Activated CD8-positive, alpha-beta memory T cell treated with anti-CD3 and anti-CD28 coated beads for 24 hours (primary cell): ENCODE measurements around the gene CLTCL1.

Experiments used
- DNase-seq: peaks from one replicate; pipeline ENCODE4 v3.0.0-alpha.2; 2020

Gene CLTCL1

GRCh38 chr22:19244600-19245352 lies 46.7 kb downstream of the CLTCL1 start:
- DNase-seq, result no peak

GRCh38 chr22:19242699-19243098 lies 48.8 kb downstream of the CLTCL1 start:
- no peak for DNase-seq

DNA sequence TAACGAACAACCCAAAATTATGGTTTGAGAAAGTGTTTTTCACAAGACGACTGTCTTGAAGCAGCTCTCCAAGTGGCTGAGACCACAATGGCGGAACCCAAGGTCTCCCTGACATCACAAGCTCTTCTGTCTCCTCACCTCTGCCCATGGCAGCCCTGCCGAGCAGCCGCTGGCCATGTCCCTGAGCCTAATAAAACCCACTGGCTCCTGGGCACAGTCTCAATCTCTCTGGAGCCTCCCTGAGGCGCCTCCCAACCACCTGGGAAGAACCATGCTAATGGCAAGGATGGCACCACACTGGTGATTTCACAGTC lies 50.0 kb downstream of the CLTCL1 start:
- no peak for DNase-seq

- DNase-seq, result no peak
These were observed 50.5 kb downstream of the CLTCL1 start for GRCh38 chr22:19240813-19241592.

DNA sequence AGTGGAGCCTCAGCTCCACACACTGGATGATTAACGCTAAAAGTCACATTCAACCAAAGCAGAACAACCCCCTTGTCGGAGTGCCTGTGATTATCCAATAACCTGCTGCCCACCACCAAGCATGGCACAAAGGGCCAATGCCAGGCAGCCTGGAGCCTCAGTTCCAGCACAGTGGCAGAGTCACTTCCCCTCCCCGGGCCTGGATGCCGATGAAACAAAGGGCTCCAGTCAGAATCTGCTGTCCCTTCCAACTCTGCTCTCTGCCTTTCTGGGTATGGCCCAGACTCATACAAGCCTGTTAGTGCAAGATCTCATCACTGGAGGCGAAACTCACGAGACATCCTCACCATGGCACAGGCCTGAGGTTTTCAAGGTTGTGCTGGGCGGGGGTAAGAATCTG lies 52.1 kb downstream of the CLTCL1 start:
- DNase-seq, result no peak

DNA sequence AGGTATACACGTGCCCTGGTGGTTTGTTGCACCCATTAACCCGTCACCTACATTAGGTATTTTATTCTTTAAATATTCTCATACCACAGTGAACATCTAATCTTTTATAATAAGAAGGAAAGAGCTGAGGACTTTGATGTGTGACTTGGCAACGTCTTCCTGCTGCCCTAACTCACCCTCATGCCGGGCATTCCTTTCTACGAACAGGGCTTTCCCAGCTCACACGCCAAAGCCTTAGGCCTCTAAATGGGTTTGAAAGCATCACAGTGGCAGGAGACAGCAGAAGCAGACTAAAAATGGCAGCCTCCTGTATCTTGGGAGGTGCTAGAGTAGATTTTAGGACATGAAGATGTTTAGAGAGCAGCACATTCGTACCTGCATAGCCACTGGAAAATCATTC lies 52.6 kb downstream of the CLTCL1 start:
- DNase-seq, result no peak

GRCh38 chr22:19235874-19236273 lies 55.6 kb downstream of the CLTCL1 start:
- DNase-seq, result no peak

DNA sequence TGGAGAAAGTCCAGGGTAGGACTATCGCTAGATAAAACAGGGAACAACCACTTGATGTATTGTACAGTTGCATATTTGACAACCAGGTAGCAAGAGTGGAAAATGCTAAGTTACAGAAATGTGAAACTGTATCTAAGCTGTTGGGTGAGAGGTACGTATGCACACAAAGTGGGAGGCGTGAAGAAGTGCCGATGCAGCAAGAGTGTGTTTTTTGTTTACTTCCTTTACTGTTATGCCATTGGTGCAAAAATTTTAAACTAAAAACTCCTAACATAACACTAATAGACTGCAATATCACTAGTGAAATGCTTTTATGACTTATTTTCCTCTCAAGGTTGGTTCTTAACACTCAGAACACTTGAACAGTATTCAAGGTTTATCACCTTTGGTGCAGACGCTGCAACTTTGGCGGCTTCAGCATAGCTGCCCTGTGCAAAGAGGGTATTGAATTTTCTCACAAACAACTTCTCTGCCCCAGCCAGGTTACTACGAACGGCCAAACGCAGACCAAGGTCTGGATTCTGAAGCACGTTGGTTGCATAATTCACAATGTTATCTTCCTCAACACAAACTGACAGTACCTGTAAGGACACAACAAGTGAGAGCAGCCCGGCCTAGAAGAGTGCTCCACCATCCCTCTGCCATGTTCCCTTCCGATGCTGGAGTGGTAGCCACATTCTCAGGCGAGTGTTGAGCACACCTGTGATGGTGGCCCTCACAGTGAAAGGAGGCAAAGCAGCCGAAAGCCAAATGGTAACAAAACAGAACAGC lies 57.2 kb downstream of the CLTCL1 start:
- no peak for DNase-seq

DNA sequence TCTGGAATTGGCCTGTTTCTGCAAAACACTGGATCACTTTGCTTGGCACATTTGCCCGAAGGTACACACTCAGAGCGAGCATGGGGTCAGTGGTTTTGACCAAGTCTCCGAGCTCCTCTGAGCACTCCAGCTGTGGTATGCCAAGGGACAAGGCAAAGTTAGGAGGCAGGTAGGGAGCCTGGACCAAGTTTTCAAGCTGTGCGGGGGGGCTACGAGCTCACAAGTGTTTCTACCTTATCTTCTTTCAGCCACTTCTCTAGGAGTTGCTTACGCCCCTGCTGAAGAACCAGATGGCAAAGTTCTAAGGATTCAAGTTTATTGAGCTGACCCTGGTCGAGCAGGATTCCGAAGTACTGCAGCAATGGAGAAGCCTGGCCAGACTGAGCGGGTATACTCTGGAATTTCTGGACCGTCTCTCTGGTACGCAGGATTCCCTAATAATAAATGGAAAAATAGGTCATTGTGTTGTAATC lies 58.3 kb downstream of the CLTCL1 start:
- no peak for DNase-seq

- DNase-seq, result no peak
These were observed 58.9 kb downstream of the CLTCL1 start for GRCh38 chr22:19232623-19233022.

DNA sequence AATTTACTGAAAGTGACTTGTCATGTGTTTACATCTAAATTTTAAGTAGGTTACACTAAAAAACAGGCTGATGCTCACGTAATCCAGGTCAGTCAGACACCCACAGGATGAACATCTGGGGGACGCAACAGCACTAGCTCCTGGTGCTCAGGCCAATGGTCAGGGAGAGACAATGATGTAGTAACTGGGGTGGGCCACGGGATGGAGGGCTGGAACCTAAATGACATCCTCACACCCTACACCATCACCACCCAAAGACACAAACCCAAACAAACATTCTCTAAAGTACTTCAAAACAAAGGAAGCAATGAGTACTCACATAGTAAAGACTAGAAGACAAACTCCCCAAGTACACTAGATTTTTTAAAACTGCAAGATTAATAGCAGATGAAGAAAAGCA lies 59.5 kb downstream of the CLTCL1 start:
- DNase-seq, result no peak

DNA sequence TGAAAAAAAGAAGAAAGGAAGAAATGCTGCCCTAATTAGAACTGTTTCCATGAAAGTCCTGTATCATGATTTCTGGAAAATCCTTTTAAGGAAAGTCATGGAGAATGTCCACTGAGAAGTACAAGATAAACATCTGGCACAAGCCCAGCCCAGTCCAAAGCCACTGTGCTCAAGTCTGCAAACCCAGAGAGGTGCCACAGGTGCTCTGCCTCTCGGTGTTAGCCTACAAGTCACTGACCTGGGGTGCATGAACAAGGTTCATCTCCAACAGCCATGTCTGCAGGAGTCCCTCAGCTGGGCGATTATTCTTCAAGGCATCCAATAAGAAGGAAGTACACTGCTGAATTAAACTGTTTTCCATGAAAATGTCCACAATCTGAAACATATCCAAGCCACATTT lies 61.9 kb downstream of the CLTCL1 start:
- no peak for DNase-seq

DNA sequence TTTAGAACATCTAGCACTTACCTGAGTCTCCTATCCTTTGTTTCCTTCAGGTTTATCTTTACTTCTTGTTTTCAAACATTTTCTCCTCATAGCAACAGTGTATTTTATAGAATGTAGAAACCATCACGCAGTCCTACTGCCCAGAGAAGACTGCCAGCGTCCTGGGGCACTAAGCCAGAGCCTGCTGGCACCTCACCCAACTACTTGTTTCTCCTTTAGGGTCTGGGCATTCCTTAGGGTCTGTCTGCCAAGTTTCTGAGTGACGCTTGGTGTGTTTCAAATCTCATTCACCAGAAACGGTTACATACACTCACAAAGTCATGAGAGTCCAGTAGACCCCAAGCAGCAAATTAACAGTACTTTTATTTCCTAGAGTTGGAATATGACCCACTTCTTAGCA lies 63.3 kb downstream of the CLTCL1 start:
- no peak for DNase-seq

GRCh38 chr22:19226428-19226827 lies 65.1 kb downstream of the CLTCL1 start:
- no peak for DNase-seq

DNA sequence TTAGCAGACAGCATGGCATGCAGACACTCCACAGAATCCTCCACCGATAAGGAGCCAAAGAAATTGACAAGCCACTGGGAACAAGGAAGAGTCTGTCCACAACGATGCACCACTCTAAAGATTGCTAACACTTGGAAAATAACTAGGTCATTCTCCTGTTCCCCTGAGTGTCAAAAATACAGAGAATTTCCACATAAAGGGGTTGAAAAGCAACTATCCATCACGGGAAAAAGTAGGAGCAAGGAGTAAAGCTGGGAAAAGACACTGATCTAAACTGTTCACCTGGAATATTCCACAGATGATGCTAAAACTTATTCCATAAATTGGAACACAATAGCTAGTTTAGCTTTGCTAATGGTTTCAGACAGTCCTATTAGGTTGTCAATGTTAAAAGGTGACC lies 66.0 kb downstream of the CLTCL1 start:
- no peak for DNase-seq

GRCh38 chr22:19224985-19225384 lies 66.5 kb downstream of the CLTCL1 start:
- DNase-seq, result no peak

DNA sequence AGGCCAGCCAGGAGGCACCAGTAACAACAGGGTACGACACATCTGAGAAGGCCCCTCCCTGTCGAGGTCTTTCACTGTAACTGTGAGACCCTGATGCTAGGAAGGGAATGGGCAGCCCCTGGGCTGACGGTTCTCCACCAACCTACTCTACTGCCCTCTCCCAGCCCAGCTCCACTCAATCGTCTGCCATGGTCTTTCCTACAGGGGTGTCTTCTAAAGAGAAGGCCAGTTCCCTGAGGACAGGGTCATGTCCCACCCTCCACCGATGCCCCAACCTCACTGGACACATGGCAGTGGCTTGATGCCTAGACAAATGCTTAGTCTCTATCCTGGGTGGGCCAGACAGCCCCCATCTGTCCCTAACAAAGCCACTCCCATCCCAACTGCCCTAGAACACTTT lies 67.0 kb downstream of the CLTCL1 start:
- DNase-seq, result no peak

GRCh38 chr22:19223617-19224016 lies 67.9 kb downstream of the CLTCL1 start:
- no peak for DNase-seq

- DNase-seq, result no peak
These were observed 68.4 kb downstream of the CLTCL1 start for GRCh38 chr22:19223110-19223509.

DNA sequence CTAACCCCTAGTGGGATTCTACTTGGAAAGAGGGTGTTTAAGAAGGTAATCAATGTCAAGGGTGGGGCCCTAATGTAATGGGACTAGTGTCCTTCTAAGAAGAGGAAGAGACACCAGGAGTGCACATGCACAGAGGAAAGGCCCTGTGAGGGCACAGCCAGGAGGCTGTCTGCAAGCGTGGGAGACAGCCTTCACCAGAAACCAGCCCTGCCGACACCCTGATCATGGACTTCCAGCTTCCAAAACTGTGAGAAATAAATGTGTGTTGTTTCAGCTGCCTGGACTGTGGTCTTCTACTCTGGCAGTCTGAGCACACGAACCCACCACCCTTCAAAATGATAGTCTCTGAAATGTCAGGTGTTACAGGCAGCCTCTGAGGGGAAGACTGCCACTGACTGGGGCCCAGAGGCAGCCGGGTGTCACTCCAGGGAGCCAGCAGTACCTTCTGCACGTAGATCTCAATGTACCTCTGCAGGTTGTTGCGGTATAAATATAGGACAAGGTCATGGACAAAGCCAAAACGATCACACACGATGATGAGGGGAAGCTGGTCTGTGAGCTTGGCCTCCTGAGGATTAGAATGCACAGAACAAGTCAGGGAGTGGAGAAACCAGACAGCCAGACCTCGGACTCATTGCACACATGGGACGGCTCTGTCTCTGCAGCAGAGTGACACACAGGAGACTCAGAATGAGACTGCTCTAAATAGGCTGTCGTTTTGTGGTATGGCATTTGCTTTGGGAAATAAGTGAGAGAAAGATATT lies 69.1 kb downstream of the CLTCL1 start:
- DNase-seq, result no peak

- no peak for DNase-seq
These were observed 70.7 kb downstream of the CLTCL1 start for GRCh38 chr22:19220867-19221266.

DNA sequence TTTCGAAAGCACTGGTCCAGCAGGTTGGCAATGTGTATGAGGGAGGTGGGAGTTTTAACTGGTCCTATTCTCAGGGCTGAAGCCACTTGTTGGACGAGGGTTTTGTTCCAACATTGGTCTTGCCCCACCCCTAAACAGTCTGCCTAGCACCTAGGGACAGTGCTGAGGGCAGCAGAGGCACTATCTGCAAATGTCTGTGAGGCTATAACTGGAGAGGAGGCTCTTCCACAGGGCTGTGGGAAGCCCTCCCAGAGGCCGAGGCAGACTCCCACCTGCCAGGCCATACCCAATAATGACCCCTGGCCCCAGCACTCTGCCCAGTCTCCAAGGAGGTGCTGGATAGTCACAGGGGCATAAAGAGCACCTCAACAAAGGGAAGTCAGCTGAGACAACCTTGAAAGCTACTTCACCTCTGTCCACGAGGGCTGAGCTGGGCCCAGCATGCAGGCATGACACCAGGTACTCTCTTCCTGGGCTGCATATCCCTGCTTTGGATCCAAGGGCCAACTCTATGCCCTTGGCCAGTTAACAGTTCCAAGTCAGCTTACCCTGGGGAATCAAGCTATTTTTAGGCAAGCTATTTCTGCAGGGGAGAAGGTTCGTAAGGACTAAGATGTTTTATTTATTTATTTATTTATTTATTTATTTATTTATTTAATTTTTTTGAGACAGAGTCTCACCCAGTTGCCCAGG lies 72.8 kb downstream of the CLTCL1 start:
- no peak for DNase-seq
